ENCODE results near the gene NHS.

Gene NHS

GRCh38 chrX:17590892-17591740, 216.1 kb downstream of the NHS start:
- Histone ChIP-seq H3K27ac (ENCODE audit: low read depth, low read length) (no peak overlapping the region), H3K4me1 (ENCODE audit: control insufficient read depth in 1 of 2, insufficient read depth in 2 of 2, low read length in 2 of 2) (peaks cover 11 to 24% of the 10 kb centered on the region in 2 donors), H3K4me3 (ENCODE audit: low read depth in 1 of 2, low read length in 2 of 2) (peak overlapping the region; percentile 32 to 55)

GRCh38 chrX:17591741-17592110, 216.7 kb downstream of the NHS start:
- H3K9ac ChIP-seq (ENCODE audit: low read depth in 1 of 2, low read length in 2 of 2): no peak overlapping the region
- H3K27me3 ChIP-seq (ENCODE audit: control insufficient read depth in 1 of 2, insufficient read depth in 2 of 2, low read length in 2 of 2): no peaks in the 10 kb centered on the region
- no peak overlapping the region for H3K27ac ChIP-seq (ENCODE audit: low read depth, low read length)
- no peaks in the 10 kb centered on the region for H3K36me3 ChIP-seq (ENCODE audit: control insufficient read depth in 1 of 2, insufficient read depth in 2 of 2, low read length in 2 of 2)
- H3K4me1 ChIP-seq (ENCODE audit: control insufficient read depth in 1 of 2, insufficient read depth in 2 of 2, low read length in 2 of 2): peaks cover 17 to 30% of the 10 kb centered on the region in 2 donors
- no peaks in the 10 kb centered on the region for H3K9me3 ChIP-seq (ENCODE audit: control insufficient read depth in 1 of 2, low read length in 2 of 2)
- peak overlapping the region; percentile 32 to 55 for H3K4me3 ChIP-seq (ENCODE audit: low read depth in 1 of 2, low read length in 2 of 2)

More at GRCh38 chrX:17590892-17591740, 216.1 kb downstream of the NHS start:
- H3K9me3 ChIP-seq (ENCODE audit: control insufficient read depth in 1 of 2, low read length in 2 of 2): no peaks in the 10 kb centered on the region
- H3K36me3 ChIP-seq (ENCODE audit: control insufficient read depth in 1 of 2, insufficient read depth in 2 of 2, low read length in 2 of 2): no peaks in the 10 kb centered on the region
- H3K27me3 ChIP-seq (ENCODE audit: control insufficient read depth in 1 of 2, insufficient read depth in 2 of 2, low read length in 2 of 2): no peaks in the 10 kb centered on the region
- H3K9ac ChIP-seq (ENCODE audit: low read depth in 1 of 2, low read length in 2 of 2): peak overlapping the region in 1 of 2 donors; percentile 25

- no peak overlapping the region for H3K27ac ChIP-seq (ENCODE audit: low read depth, low read length)
- no peaks in the 10 kb centered on the region for H3K9me3 ChIP-seq (ENCODE audit: control insufficient read depth in 1 of 2, low read length in 2 of 2)
- peak overlapping the region in 1 of 2 donors; percentile 55 for H3K4me3 ChIP-seq (ENCODE audit: low read depth in 1 of 2, low read length in 2 of 2)
- no peaks in the 10 kb centered on the region for H3K27me3 ChIP-seq (ENCODE audit: control insufficient read depth in 1 of 2, insufficient read depth in 2 of 2, low read length in 2 of 2)
- H3K9ac ChIP-seq (ENCODE audit: low read depth in 1 of 2, low read length in 2 of 2): no peak overlapping the region
- H3K36me3 ChIP-seq (ENCODE audit: control insufficient read depth in 1 of 2, insufficient read depth in 2 of 2, low read length in 2 of 2): no peaks in the 10 kb centered on the region
- H3K4me1 ChIP-seq (ENCODE audit: control insufficient read depth in 1 of 2, insufficient read depth in 2 of 2, low read length in 2 of 2): peaks cover 20 to 32% of the 10 kb centered on the region in 2 donors
Measured at GRCh38 chrX:17592117-17592516, 217.1 kb downstream of the NHS start.

- Histone ChIP-seq H3K4me1 (ENCODE audit: control insufficient read depth in 1 of 2, insufficient read depth in 2 of 2, low read length in 2 of 2) (peaks cover 36 to 51% of the 10 kb centered on the region in 2 donors), H3K27ac (ENCODE audit: low read depth, low read length) (peak overlapping the region; percentile 5), H3K4me3 (ENCODE audit: low read depth in 1 of 2, low read length in 2 of 2) (peak overlapping the region in 1 of 2 donors; percentile 15)
Measured at GRCh38 chrX:17594693-17595092, 219.7 kb downstream of the NHS start.

GRCh38 chrX:17595456-17596035, 220.5 kb downstream of the NHS start:
- Histone ChIP-seq H3K4me3 (ENCODE audit: low read depth in 1 of 2, low read length in 2 of 2) (no peak overlapping the region), H3K27me3 (ENCODE audit: control insufficient read depth in 1 of 2, insufficient read depth in 2 of 2, low read length in 2 of 2) (no peaks in the 10 kb centered on the region), H3K9me3 (ENCODE audit: control insufficient read depth in 1 of 2, low read length in 2 of 2) (no peaks in the 10 kb centered on the region), H3K4me1 (ENCODE audit: control insufficient read depth in 1 of 2, insufficient read depth in 2 of 2, low read length in 2 of 2) (peaks cover 36 to 51% of the 10 kb centered on the region in 2 donors), H3K27ac (ENCODE audit: low read depth, low read length) (no peak overlapping the region), H3K36me3 (ENCODE audit: control insufficient read depth in 1 of 2, insufficient read depth in 2 of 2, low read length in 2 of 2) (no peaks in the 10 kb centered on the region), H3K9ac (ENCODE audit: low read depth in 1 of 2, low read length in 2 of 2) (no peak overlapping the region)

More at GRCh38 chrX:17594693-17595092, 219.7 kb downstream of the NHS start:
- Histone ChIP-seq H3K36me3 (ENCODE audit: control insufficient read depth in 1 of 2, insufficient read depth in 2 of 2, low read length in 2 of 2) (no peaks in the 10 kb centered on the region), H3K9ac (ENCODE audit: low read depth in 1 of 2, low read length in 2 of 2) (no peak overlapping the region), H3K9me3 (ENCODE audit: control insufficient read depth in 1 of 2, low read length in 2 of 2) (no peaks in the 10 kb centered on the region), H3K27me3 (ENCODE audit: control insufficient read depth in 1 of 2, insufficient read depth in 2 of 2, low read length in 2 of 2) (no peaks in the 10 kb centered on the region)

- Histone ChIP-seq H3K27ac (ENCODE audit: low read depth, low read length) (no peak overlapping the region), H3K9ac (ENCODE audit: low read depth in 1 of 2, low read length in 2 of 2) (no peak overlapping the region), H3K4me1 (ENCODE audit: control insufficient read depth in 1 of 2, insufficient read depth in 2 of 2, low read length in 2 of 2) (peaks cover 36 to 51% of the 10 kb centered on the region in 2 donors), H3K9me3 (ENCODE audit: control insufficient read depth in 1 of 2, low read length in 2 of 2) (no peaks in the 10 kb centered on the region), H3K36me3 (ENCODE audit: control insufficient read depth in 1 of 2, insufficient read depth in 2 of 2, low read length in 2 of 2) (no peaks in the 10 kb centered on the region), H3K4me3 (ENCODE audit: low read depth in 1 of 2, low read length in 2 of 2) (no peak overlapping the region), H3K27me3 (ENCODE audit: control insufficient read depth in 1 of 2, insufficient read depth in 2 of 2, low read length in 2 of 2) (no peaks in the 10 kb centered on the region)
Measured at GRCh38 chrX:17596061-17596460, 221.1 kb downstream of the NHS start.

GRCh38 chrX:17596546-17597205, 221.7 kb downstream of the NHS start:
- no peaks in the 10 kb centered on the region for H3K27me3 ChIP-seq (ENCODE audit: control insufficient read depth in 1 of 2, insufficient read depth in 2 of 2, low read length in 2 of 2)

GRCh38 chrX:17597327-17597726, 222.3 kb downstream of the NHS start:
- no peak overlapping the region for H3K9ac ChIP-seq (ENCODE audit: low read depth in 1 of 2, low read length in 2 of 2)
- no peaks in the 10 kb centered on the region for H3K36me3 ChIP-seq (ENCODE audit: control insufficient read depth in 1 of 2, insufficient read depth in 2 of 2, low read length in 2 of 2)
- H3K9me3 ChIP-seq (ENCODE audit: control insufficient read depth in 1 of 2, low read length in 2 of 2): no peaks in the 10 kb centered on the region
- H3K4me3 ChIP-seq (ENCODE audit: low read depth in 1 of 2, low read length in 2 of 2): no peak overlapping the region
- H3K27me3 ChIP-seq (ENCODE audit: control insufficient read depth in 1 of 2, insufficient read depth in 2 of 2, low read length in 2 of 2): no peaks in the 10 kb centered on the region
- H3K27ac ChIP-seq (ENCODE audit: low read depth, low read length): peak overlapping the region; percentile 20
- peaks cover 39 to 58% of the 10 kb centered on the region in 2 donors for H3K4me1 ChIP-seq (ENCODE audit: control insufficient read depth in 1 of 2, insufficient read depth in 2 of 2, low read length in 2 of 2)

More at GRCh38 chrX:17596546-17597205, 221.7 kb downstream of the NHS start:
- Histone ChIP-seq H3K9me3 (ENCODE audit: control insufficient read depth in 1 of 2, low read length in 2 of 2) (no peaks in the 10 kb centered on the region), H3K9ac (ENCODE audit: low read depth in 1 of 2, low read length in 2 of 2) (no peak overlapping the region), H3K27ac (ENCODE audit: low read depth, low read length) (no peak overlapping the region), H3K4me3 (ENCODE audit: low read depth in 1 of 2, low read length in 2 of 2) (no peak overlapping the region), H3K36me3 (ENCODE audit: control insufficient read depth in 1 of 2, insufficient read depth in 2 of 2, low read length in 2 of 2) (no peaks in the 10 kb centered on the region), H3K4me1 (ENCODE audit: control insufficient read depth in 1 of 2, insufficient read depth in 2 of 2, low read length in 2 of 2) (peaks cover 37 to 52% of the 10 kb centered on the region in 2 donors)

GRCh38 chrX:17597836-17598439, 222.9 kb downstream of the NHS start:
- no peak overlapping the region for H3K4me3 ChIP-seq (ENCODE audit: low read depth in 1 of 2, low read length in 2 of 2)
- H3K9ac ChIP-seq (ENCODE audit: low read depth in 1 of 2, low read length in 2 of 2): no peak overlapping the region
- peaks cover 39 to 59% of the 10 kb centered on the region in 2 donors for H3K4me1 ChIP-seq (ENCODE audit: control insufficient read depth in 1 of 2, insufficient read depth in 2 of 2, low read length in 2 of 2)
- no peaks in the 10 kb centered on the region for H3K27me3 ChIP-seq (ENCODE audit: control insufficient read depth in 1 of 2, insufficient read depth in 2 of 2, low read length in 2 of 2)
- H3K36me3 ChIP-seq (ENCODE audit: control insufficient read depth in 1 of 2, insufficient read depth in 2 of 2, low read length in 2 of 2): no peaks in the 10 kb centered on the region
- H3K9me3 ChIP-seq (ENCODE audit: control insufficient read depth in 1 of 2, low read length in 2 of 2): no peaks in the 10 kb centered on the region
- peak overlapping the region; percentile 20 for H3K27ac ChIP-seq (ENCODE audit: low read depth, low read length)
